RWPE1 (cell line): ENCODE measurements around the gene ANGPTL5.
"Not testable (repeated sequence)": the region's sequence is repeated elsewhere in the genome, so short reads cannot be mapped to it uniquely, and the experiment has no call there.

Experiments used
- CTCF ChIA-PET: fragments of 350-600 bp; sonication (Branson Sonifier 250); formaldehyde crosslinking; extraction: SDS; loops from one replicate; lab custom pipeline; 2021; lab: Yijun Ruan, JAX
- POLR2A ChIA-PET: fragments of 400-600 bp; formaldehyde crosslinking; extraction: SDS; loops from one replicate; lab custom pipeline; 2020; ENCODE audit warnings: antibody characterized with exemption; ENCODE audit not compliant: low non-redundant PET; lab: Yijun Ruan, JAX
- DNase-seq: peaks from one replicate; pipeline ENCODE4 v3.0.0; 2012; ENCODE audit warnings: low spot score
- H3K27ac ChIP-seq: fragments of 450-650 bp; 2 replicates; pipeline ENCODE4 v1.5.1; 2017
- CTCF ChIP-seq: fragments of 450-650 bp; conservative IDR thresholded peaks from 2 replicates; pipeline ENCODE4 v1.5.1; 2017; ENCODE audit warnings: low read depth, mild to moderate bottlenecking

The ANGPTL5 gene

GRCh38 chr11:101862391-101863233 lies 53.7 kb downstream of the ANGPTL5 start:
- TF ChIP-seq CTCF = no peak; the same call in 1 of the 2 replicates
- POLR2A ChIA-PET = no interaction called here
- no peak overlapping the region for H3K27ac ChIP-seq
- CTCF ChIA-PET = interaction anchor here (0.6 to 2.7 kb wide), 4 partner anchors 90 to 882 kb away, joined by 3 to 30 read pairs (median 4); no protein-coding TSS in a partner anchor
- DNase-seq = peak; percentile 62

DNA sequence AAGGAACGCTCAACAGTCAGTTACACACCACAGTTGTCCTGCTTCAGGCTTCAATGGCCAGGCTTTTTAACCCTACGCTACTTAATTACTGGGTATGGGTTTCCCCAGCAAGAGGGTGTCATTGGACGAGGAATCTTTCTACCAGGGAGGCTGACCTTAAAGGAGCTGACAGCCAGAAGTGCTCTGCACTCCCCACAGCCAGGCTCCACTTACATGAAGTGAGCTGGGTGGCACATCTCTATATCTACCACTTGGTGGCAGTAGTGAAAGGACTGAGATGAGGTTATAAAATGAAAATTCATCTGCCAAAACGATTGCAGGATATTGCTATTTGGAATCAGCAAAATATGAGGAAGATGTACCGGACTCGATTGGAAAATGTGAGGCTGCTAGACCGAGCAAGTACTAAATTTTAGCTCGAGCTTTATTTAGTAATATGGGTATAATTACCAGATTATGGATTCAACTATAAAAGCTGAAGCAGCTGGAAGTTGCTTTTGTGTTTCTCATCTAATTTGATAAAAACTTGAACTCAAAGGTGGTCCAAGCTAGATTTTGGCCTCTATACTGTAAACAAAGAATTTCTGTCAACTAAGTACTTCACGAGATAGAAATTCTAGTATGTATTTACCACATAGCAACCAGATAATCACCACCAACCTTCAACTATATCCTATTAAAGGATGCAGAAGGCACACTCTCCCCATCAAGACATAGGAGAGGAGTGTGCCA lies 55.5 kb downstream of the ANGPTL5 start:
- no peak overlapping the region for H3K27ac ChIP-seq
- peak; percentile 83 for TF ChIP-seq CTCF
- DNase-seq = peak; percentile 71
- CTCF ChIA-PET = interaction anchor here (0.6 to 2.7 kb wide), 15 partner anchors 9 to 1168 kb away, joined by 3 to 30 read pairs (median 3); no protein-coding TSS in a partner anchor
- POLR2A ChIA-PET = no interaction called here

GRCh38 chr11:101852260-101852659 lies 64.1 kb downstream of the ANGPTL5 start:
- DNase-seq, POLR2A ChIA-PET, CTCF ChIA-PET, H3K27ac ChIP-seq: not testable (repeated sequence)

- no peak for DNase-seq
- CTCF ChIA-PET = no interaction called here
- H3K27ac ChIP-seq = no peak overlapping the region
- TF ChIP-seq CTCF = peak; percentile 39
- POLR2A ChIA-PET = no interaction called here
Observed at GRCh38 chr11:101848262-101848661, 68.1 kb downstream of the ANGPTL5 start.

GRCh38 chr11:101844608-101845007 lies 71.7 kb downstream of the ANGPTL5 start:
- H3K27ac ChIP-seq = no peak overlapping the region
- DNase-seq = no peak
- CTCF ChIA-PET = no interaction called here
- POLR2A ChIA-PET = no interaction called here
- no peak for TF ChIP-seq CTCF

DNA sequence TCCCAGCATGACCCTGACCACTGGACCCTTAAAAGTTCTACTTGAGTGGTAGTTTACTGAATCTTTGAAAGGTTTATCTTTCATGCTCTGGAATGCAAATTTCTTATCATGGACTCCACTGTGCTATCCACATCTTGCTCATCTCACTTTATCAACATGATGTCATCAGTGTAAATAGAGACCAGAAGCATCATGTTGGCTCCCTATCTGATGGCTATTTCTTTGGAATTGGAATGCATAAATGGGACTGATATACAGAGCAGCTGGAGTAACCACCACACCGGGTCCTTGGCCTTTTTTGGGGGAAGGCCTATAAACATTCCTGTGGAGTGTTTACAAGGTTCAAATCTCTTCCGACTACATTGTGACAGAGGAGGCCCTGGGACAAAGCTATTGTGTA lies 75.6 kb downstream of the ANGPTL5 start:
- ChIA-PET CTCF (no interaction called here), POLR2A (no interaction called here)
- TF ChIP-seq CTCF = no peak

More for the DNA sequence above, 75.6 kb downstream of the ANGPTL5 start:
- no peak for DNase-seq
- H3K27ac ChIP-seq = no peak overlapping the region
